Measurements from ENCODE around the gene IQSEC1.

The IQSEC1 gene

DNA sequence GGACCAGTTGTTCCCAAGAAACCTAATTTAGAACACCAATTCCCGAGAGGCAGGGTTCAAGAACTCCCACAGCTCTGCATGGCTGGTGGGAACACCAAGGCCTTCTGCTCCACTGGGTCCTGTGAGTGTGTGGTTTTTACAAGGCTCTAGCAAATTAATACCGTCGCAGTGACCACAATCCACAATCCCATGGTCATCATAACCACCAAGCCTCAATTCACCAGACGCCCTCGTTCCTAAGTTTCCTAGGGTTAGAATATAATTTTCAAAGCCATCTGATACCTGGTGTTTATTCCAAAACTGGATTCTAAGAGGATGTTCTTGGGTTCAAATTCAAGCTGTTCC lies 116.9 kb downstream of the IQSEC1 start:
- Histone ChIP-seq H3K79me2 (ENCODE audit: insufficient read depth, low read length) (no peaks in the 10 kb centered on the region), H3K4me3 (ENCODE audit: insufficient read depth, low read length, poor library complexity, severe bottlenecking) (no peak overlapping the region), H4K20me1 (ENCODE audit: low read depth, low read length) (no peaks in the 10 kb centered on the region), H3K27me3 (ENCODE audit: low read length) (no peaks in the 10 kb centered on the region), H3K9me3 (ENCODE audit: insufficient read depth, low read length) (no peaks in the 10 kb centered on the region), H3K4me2 (ENCODE audit: low read depth, low read length, poor library complexity, severe bottlenecking) (no peak overlapping the region), H3K9me2 (replicated peaks; ENCODE audit: insufficient read depth, low read length) (no peaks in the 10 kb centered on the region), H3F3A (ENCODE audit: insufficient read depth) (no peaks in the 10 kb centered on the region), H3K36me3 (ENCODE audit: low read length) (no peaks in the 10 kb centered on the region), H3K9ac (ENCODE audit: low read length) (no peak overlapping the region), H3K27ac (ENCODE audit: low read depth, low read length) (no peak overlapping the region), H2AFZ (ENCODE audit: low read depth, low read length, severe bottlenecking) (no peak overlapping the region)
- TF ChIP-seq, protein P1, sequence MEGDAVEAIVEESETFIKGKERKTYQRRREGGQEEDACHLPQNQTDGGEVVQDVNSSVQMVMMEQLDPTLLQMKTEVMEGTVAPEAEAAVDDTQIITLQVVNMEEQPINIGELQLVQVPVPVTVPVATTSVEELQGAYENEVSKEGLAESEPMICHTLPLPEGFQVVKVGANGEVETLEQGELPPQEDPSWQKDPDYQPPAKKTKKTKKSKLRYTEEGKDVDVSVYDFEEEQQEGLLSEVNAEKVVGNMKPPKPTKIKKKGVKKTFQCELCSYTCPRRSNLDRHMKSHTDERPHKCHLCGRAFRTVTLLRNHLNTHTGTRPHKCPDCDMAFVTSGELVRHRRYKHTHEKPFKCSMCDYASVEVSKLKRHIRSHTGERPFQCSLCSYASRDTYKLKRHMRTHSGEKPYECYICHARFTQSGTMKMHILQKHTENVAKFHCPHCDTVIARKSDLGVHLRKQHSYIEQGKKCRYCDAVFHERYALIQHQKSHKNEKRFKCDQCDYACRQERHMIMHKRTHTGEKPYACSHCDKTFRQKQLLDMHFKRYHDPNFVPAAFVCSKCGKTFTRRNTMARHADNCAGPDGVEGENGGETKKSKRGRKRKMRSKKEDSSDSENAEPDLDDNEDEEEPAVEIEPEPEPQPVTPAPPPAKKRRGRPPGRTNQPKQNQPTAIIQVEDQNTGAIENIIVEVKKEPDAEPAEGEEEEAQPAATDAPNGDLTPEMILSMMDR (IDR thresholded peaks at IDR 0.05; ENCODE audit: insufficient read depth, low read length, poor library complexity, severe bottlenecking) = no peak
- no peak for TF ChIP-seq EZH2phosphoT487 (conservative IDR thresholded peaks at IDR 0.05; ENCODE audit: low read length)

DNA sequence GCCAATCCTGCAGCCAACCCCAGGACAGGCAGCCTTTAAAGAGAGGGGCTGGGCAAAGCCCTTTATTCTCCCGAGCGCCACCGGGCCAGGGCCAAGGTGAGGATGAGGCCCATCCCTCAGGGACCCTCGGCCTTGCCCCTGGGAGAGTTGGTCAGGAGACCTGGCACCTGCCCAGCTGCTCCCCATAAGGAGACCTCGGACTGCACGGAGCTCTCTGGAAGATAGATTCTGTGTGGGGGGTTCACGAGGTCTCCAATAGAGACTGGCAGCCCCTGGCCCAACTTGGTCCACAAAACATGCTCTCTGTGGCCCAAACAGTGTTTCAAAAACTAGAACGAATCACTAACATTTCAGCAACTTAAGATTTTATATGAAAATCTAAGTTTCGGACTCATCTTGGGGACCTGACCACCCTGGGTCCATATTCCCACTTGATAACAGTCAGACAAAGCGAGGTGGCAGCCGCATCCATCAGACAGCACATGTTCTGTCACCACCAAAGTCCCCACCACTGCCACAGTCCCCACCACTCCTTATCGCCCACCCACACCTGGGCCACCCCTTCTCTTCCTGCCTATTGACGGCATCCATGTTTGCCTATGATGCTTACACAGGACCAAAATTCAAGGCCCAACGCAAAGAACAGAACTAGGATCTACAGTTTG lies 117.4 kb downstream of the IQSEC1 start:
- no peaks in the 10 kb centered on the region for H3K9me3 ChIP-seq (ENCODE audit: insufficient read depth, low read length)
- no peaks in the 10 kb centered on the region for H3K36me3 ChIP-seq (ENCODE audit: low read length)
- H3K79me2 ChIP-seq (ENCODE audit: insufficient read depth, low read length) = no peaks in the 10 kb centered on the region
- H3K4me3 ChIP-seq (ENCODE audit: insufficient read depth, low read length, poor library complexity, severe bottlenecking) = no peak overlapping the region
- TF ChIP-seq, protein P1 (IDR thresholded peaks at IDR 0.05; ENCODE audit: insufficient read depth, low read length, poor library complexity, severe bottlenecking) = no peak
- TF ChIP-seq EZH2phosphoT487 (conservative IDR thresholded peaks at IDR 0.05; ENCODE audit: low read length) = no peak
- H2AFZ ChIP-seq (ENCODE audit: low read depth, low read length, severe bottlenecking) = no peak overlapping the region
- no peak overlapping the region for H3K27ac ChIP-seq (ENCODE audit: low read depth, low read length)
- no peaks in the 10 kb centered on the region for H3F3A ChIP-seq (ENCODE audit: insufficient read depth)
- H4K20me1 ChIP-seq (ENCODE audit: low read depth, low read length) = no peaks in the 10 kb centered on the region
- H3K9me2 ChIP-seq (replicated peaks; ENCODE audit: insufficient read depth, low read length) = no peaks in the 10 kb centered on the region
- H3K4me2 ChIP-seq (ENCODE audit: low read depth, low read length, poor library complexity, severe bottlenecking) = no peak overlapping the region
- H3K27me3 ChIP-seq (ENCODE audit: low read length) = no peaks in the 10 kb centered on the region
- H3K9ac ChIP-seq (ENCODE audit: low read length) = no peak overlapping the region

DNA sequence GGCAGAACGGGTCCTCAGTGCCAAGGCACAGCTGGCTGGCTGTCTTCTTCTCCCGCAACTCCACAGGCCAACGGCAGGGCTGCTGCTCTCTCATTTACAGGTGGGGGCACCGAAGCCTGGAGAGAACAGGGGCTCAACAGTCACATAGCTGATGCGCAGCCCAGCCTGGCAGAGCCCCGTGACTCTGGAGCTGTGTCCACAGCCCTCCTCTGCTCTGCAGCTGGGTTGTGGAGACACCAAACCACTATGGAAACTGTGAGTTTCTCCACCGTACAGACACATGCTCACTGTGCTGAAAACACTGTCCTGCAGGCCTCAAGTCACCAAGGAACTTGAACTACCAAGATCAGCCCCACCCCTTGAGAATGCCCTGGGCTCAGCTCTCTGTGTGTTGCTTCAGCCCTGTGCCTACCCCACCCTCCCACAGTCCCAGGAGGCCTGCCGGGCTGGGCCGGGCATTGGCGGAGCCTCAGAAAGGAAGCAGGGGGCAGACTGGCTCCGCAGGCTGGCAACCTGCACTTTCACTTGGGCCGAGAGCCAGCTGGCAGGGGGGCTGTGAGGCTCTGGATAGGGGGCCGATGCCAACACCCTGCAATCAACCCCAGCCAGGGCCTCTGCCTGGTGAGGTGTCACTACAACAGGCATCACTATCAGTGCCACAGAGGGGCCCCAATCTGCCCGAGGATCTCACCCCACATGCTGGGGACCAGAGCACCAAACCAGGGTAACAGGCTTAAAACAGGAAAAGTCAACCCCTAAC lies 118.2 kb downstream of the IQSEC1 start:
- no peaks in the 10 kb centered on the region for H3K79me2 ChIP-seq (ENCODE audit: insufficient read depth, low read length)
- no peak overlapping the region for H3K4me3 ChIP-seq (ENCODE audit: insufficient read depth, low read length, poor library complexity, severe bottlenecking)
- H3K9ac ChIP-seq (ENCODE audit: low read length) = no peak overlapping the region
- H3K4me2 ChIP-seq (ENCODE audit: low read depth, low read length, poor library complexity, severe bottlenecking) = no peak overlapping the region
- no peak overlapping the region for H3K27ac ChIP-seq (ENCODE audit: low read depth, low read length)
- no peaks in the 10 kb centered on the region for H3K9me3 ChIP-seq (ENCODE audit: insufficient read depth, low read length)
- no peaks in the 10 kb centered on the region for H3K36me3 ChIP-seq (ENCODE audit: low read length)
- no peaks in the 10 kb centered on the region for H3F3A ChIP-seq (ENCODE audit: insufficient read depth)
- no peak overlapping the region for H2AFZ ChIP-seq (ENCODE audit: low read depth, low read length, severe bottlenecking)
- TF ChIP-seq, protein P1 (IDR thresholded peaks at IDR 0.05; ENCODE audit: insufficient read depth, low read length, poor library complexity, severe bottlenecking) = no peak
- TF ChIP-seq EZH2phosphoT487 (conservative IDR thresholded peaks at IDR 0.05; ENCODE audit: low read length) = no peak
- H4K20me1 ChIP-seq (ENCODE audit: low read depth, low read length) = no peaks in the 10 kb centered on the region
- H3K9me2 ChIP-seq (replicated peaks; ENCODE audit: insufficient read depth, low read length) = no peaks in the 10 kb centered on the region
- H3K27me3 ChIP-seq (ENCODE audit: low read length) = no peaks in the 10 kb centered on the region
